GM12878 (cell line): Measurements from ENCODE around the gene LGALS13. TPM values are rescaled to one million over a fixed set of nuclear protein-coding genes. Genes with fewer than 3 reads are reported as not detected.

Experiments used
- ATAC-seq: fragments of 200-7000 bp; cut with Tn5 transposase; 3 replicates; pipeline ENCODE4 v1.9.1; 2020; ENCODE audit warnings: mild to moderate bottlenecking, moderate library complexity
- BruUV-seq: library from RNA; stranded (reverse); fragments of 400-500 nt; replicated peaks from 2 replicates; lab custom pipeline; 2021; lab: Mats Ljungman, UMichigan
- CTCF ChIA-PET: fragments of 300-600 bp; sonication (Branson Sonifier 250); formaldehyde crosslinking; extraction: SDS; loops from one replicate; lab custom pipeline; 2021; ENCODE audit warnings: inconsistent platforms; lab: Yijun Ruan, JAX
- POLR2A ChIA-PET: fragments of 350-600 bp; formaldehyde crosslinking; extraction: SDS; loops from one replicate; lab custom pipeline; 2021; ENCODE audit warnings: inconsistent platforms; lab: Charles Lee
- RAD21 ChIA-PET: fragments of 300-600 bp; sonication (Branson Sonifier 250); formaldehyde crosslinking; loops from one replicate; lab custom pipeline; 2023; ENCODE audit warnings: antibody characterized with exemption; ENCODE audit not compliant: unreplicated experiment; lab: Charles Lee
- SMC1A ChIA-PET: fragments of 300-600 bp; sonication (Branson Sonifier 250); formaldehyde crosslinking; loops from one replicate; lab custom pipeline; 2023; ENCODE audit not compliant: unreplicated experiment, uncharacterized antibody; lab: Charles Lee
- DNase-seq: peaks from one replicate; pipeline ENCODE4 v3.0.0-alpha.2; 2011; ENCODE audit warnings: low read depth, low spot score
- FAIRE-seq: peaks from 3 replicates; lab custom pipeline; 2011; peaks lifted over from hg19 to GRCh38; lab: Jason Lieb, UNC
- H2AFZ ChIP-seq: 2 replicates; pipeline ENCODE4 v1.6.0; 2011; ENCODE audit warnings: low read depth, low read length, control low read depth; ENCODE audit not compliant: control insufficient read depth
- H3K27ac ChIP-seq: 2 replicates; pipeline ENCODE4 v1.5.1; 2011; ENCODE audit warnings: control low read depth; ENCODE audit not compliant: control insufficient read depth, insufficient read depth
- H3K27me3 ChIP-seq, 2 experiments: replicated peaks in 1 of 2; 2 replicates each; pipeline versions ENCODE4 v1.6.0 to v1.6.1; 2011; ENCODE audit warnings: low read length in 1 of 2; ENCODE audit not compliant: control insufficient read depth in 2 of 2, insufficient read depth in 2 of 2
- H3K36me3 ChIP-seq, 2 experiments: 2 replicates each; pipeline ENCODE4 v1.5.1; 2011; ENCODE audit warnings: low read length in 1 of 2; ENCODE audit not compliant: control insufficient read depth in 2 of 2, insufficient read depth in 2 of 2
- H3K4me1 ChIP-seq: 2 replicates; pipeline ENCODE4 v1.6.1; 2011; ENCODE audit warnings: mild to moderate bottlenecking, low read length, moderate library complexity, mixed read lengths; ENCODE audit not compliant: control insufficient read depth, insufficient read depth
- H3K4me2 ChIP-seq: 2 replicates; pipeline ENCODE4 v1.6.0; 2011; ENCODE audit warnings: control low read depth; ENCODE audit not compliant: control insufficient read depth, insufficient read depth
- H3K4me3 ChIP-seq: fragments of 200-600 bp; sonication (generic); 2 replicates; pipeline ENCODE4 v1.5.1; 2016
- H3K79me2 ChIP-seq: 2 replicates; pipeline ENCODE4 v1.6.0; 2011; ENCODE audit warnings: low read length; ENCODE audit not compliant: control insufficient read depth, insufficient read depth
- H3K9ac ChIP-seq: 2 replicates; pipeline ENCODE4 v1.8.0; 2011; ENCODE audit warnings: low read length, control low read depth, mixed read lengths; ENCODE audit not compliant: control insufficient read depth, insufficient read depth
- H3K9me3 ChIP-seq: replicated peaks from 3 replicates; pipeline ENCODE4 v1.5.1; 2011; ENCODE audit warnings: mild to moderate bottlenecking, low read length; ENCODE audit not compliant: control insufficient read depth, insufficient read depth
- H4K20me1 ChIP-seq: 2 replicates; pipeline ENCODE4 v1.6.0; 2011; ENCODE audit not compliant: control insufficient read depth, insufficient read depth
- BHLHE40 ChIP-seq, 2 experiments: fragments of 450-650 bp in 1 of 2; IDR thresholded peaks; 2 replicates each; pipeline ENCODE4 v1.6.1; 2011 to 2017; ENCODE audit warnings: low read depth in 2 of 2, borderline replicate concordance in 1 of 2, improper control_type of control experiment in 1 of 2, low read length in 1 of 2, mild to moderate bottlenecking in 1 of 2
- CBFB ChIP-seq: IDR thresholded peaks from 2 replicates; pipeline ENCODE4 v1.6.1; 2016; ENCODE audit warnings: antibody characterized with exemption, low read depth
- EGR1 ChIP-seq, 2 experiments: IDR thresholded peaks; 1 replicate in 1 of 2; 2 replicates in 1 of 2; pipeline ENCODE4 v1.6.1; 2011 to 2012; ENCODE audit warnings: low read depth in 2 of 2, low read length in 2 of 2, borderline replicate concordance in 1 of 2, mild to moderate bottlenecking in 1 of 2, moderate library complexity in 1 of 2
- HDGF ChIP-seq: fragments of 450-650 bp; IDR thresholded peaks from 2 replicates; pipeline ENCODE4 v1.6.1; 2016; ENCODE audit warnings: antibody characterized with exemption
- IKZF1 ChIP-seq: fragments of 450-650 bp; conservative IDR thresholded peaks from 2 replicates; pipeline ENCODE4 v1.6.1; 2017; ENCODE audit warnings: antibody characterized with exemption, mild to moderate bottlenecking
- IRF4 ChIP-seq: IDR thresholded peaks from 2 replicates; pipeline ENCODE4 v1.6.1; 2011; ENCODE audit warnings: low read depth, low read length
- MEF2A ChIP-seq: IDR thresholded peaks from 2 replicates; pipeline ENCODE4 v1.6.1; 2011; ENCODE audit warnings: low read depth, mild to moderate bottlenecking, low read length, moderate library complexity; ENCODE audit not compliant: insufficient read depth
- MYB ChIP-seq: fragments of 150-350 bp; IDR thresholded peaks from 2 replicates; pipeline ENCODE4 v1.6.1; 2014; ENCODE audit warnings: mild to moderate bottlenecking, low read depth, low read length, borderline replicate concordance
- POLR2AphosphoS5 ChIP-seq: IDR thresholded peaks from 2 replicates; pipeline ENCODE4 v1.6.1; 2011; ENCODE audit warnings: mild to moderate bottlenecking, low read length, inconsistent platforms
- RB1 ChIP-seq: fragments of 450-650 bp; formaldehyde crosslinking; IDR thresholded peaks from 2 replicates; pipeline ENCODE4 v1.6.1; 2017; ENCODE audit warnings: mild to moderate bottlenecking, borderline replicate concordance
- RUNX3 ChIP-seq: IDR thresholded peaks from 2 replicates; pipeline ENCODE4 v1.6.1; 2012; ENCODE audit warnings: low read length, inconsistent platforms
- SIN3A ChIP-seq: IDR thresholded peaks from 2 replicates; pipeline ENCODE4 v1.6.1; 2012; ENCODE audit warnings: low read depth, low read length, improper control_type of control experiment
- SPI1 ChIP-seq: IDR thresholded peaks from 2 replicates; pipeline ENCODE4 v1.6.1; 2011; ENCODE audit warnings: low read depth, mild to moderate bottlenecking, low read length, moderate library complexity, borderline replicate concordance; ENCODE audit not compliant: insufficient read depth
- ZNF687 ChIP-seq: fragments of 450-650 bp; IDR thresholded peaks from 2 replicates; pipeline ENCODE4 v1.6.1; 2017; ENCODE audit warnings: mild to moderate bottlenecking, moderate library complexity
- WGBS: methylation state at CpG from one replicate; pipeline ENCODE4 v1.1.6; 2016; ENCODE audit warnings: low lambda C conversion rate; ENCODE audit not compliant: insufficient replicate concordance, insufficient coverage; ENCODE audit errors: missing lambda C conversion rate; 5-methylcytosine and 5-hydroxymethylcytosine counted together
- in situ Hi-C: fragments of 300-500 bp; cut with MboI; formaldehyde crosslinking; loops from 9 replicates; pipeline ENCODE4 v1.14.3; 2018; ENCODE audit warnings: mixed read lengths
- intact Hi-C: fragments of 100-400 bp; cut with micrococcal nuclease; formaldehyde crosslinking; loops from one replicate; pipeline ENCODE4 v1.14.2; 2022; ENCODE audit not compliant: unreplicated experiment
- polyA plus RNA-seq, 11 experiments: library from polyadenylated mRNA; depleted of rRNA in 4 of 11; unstranded in 6 of 11; stranded (reverse) in 5 of 11; fragments of >200 nt; fragmentation: Nextera tagmentation in 4 of 11; fragmentation: Illumina TruSeq in 1 of 11; extraction: Ambion mirVana in 4 of 11; extraction: Trizol in 1 of 11; gene quantifications; 1 replicate in 1 of 11; 2 replicates in 10 of 11; pipeline versions ENCODE4 v1.2.1 to v1.2.3, GENCODE V29; 2011 to 2016; ENCODE audit warnings: inconsistent platforms in 2 of 11, missing spikeins in 2 of 11, low read depth in 1 of 11
- total RNA-seq, 4 experiments: library from RNA; depleted of rRNA in 3 of 4; stranded (reverse); fragments of >200 nt in 3 of 4; fragmentation: Illumina TruSeq in 1 of 4; extraction: Trizol in 1 of 4; gene quantifications; 2 replicates each; pipeline versions ENCODE4 v1.2.1 to v1.2.3, GENCODE V29; 2013 to 2021

Gene LGALS13
- total and polyA plus RNA-seq, 10 of the 15 experiments (the other 5 are each of a cell fraction or from before 2014, with no cell fraction given): not detected

DNA sequence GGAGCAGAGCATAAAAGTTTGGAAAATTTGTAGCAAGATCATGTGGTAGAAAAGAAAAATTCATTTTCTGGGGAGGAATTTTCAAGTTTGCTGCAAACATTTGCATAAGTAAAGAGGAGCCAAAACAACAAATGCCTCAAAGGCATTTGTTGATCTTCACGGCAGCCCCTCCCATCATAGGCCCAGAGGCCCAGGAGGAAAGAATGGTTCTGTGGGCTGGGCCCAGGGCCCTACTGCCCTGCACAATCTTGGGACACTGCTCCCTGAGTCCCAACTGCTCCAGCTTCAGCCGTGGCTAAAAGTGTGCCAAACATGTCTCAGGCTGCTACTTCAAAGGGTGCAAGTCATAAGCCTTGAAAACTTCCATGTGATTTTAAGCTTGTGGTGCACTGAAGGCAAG lies 11.3 kb downstream of the LGALS13 start:
- FAIRE-seq (no peak), DNase-seq (no peak), ATAC-seq (no peak)
- no TSS peak for BruUV-seq
- no peak for TF ChIP-seq BHLHE40 (IDR thresholded peaks at IDR 0.05; ENCODE audit: borderline replicate concordance in 1 of 2, low read depth in 2 of 2, low read length in 1 of 2)
- TF ChIP-seq RB1: no peak
- TF ChIP-seq RUNX3: no peak
- TF ChIP-seq POLR2AphosphoS5: no peak
- no peak for TF ChIP-seq ZNF687
- no peak for TF ChIP-seq HDGF
- no peak for TF ChIP-seq SPI1
- TF ChIP-seq MYB: no peak
- TF ChIP-seq SIN3A: no peak
- no peak for TF ChIP-seq CBFB
- TF ChIP-seq IRF4: no peak
- no peak for TF ChIP-seq MEF2A
- TF ChIP-seq IKZF1: no peak
- no peak for TF ChIP-seq EGR1 (IDR thresholded peaks at IDR 0.05; ENCODE audit: borderline replicate concordance in 1 of 2, low read depth in 2 of 2, low read length in 2 of 2)
- H3K27ac ChIP-seq: no peak overlapping the region
- H3K4me2 ChIP-seq: no peak overlapping the region
- CTCF ChIA-PET: no interaction called here
- intact Hi-C loops (no loop called here), in situ Hi-C loops (no loop called here)
- no peaks in the 10 kb centered on the region for H3K4me1 ChIP-seq
- WGBS: 0% methylated on average over 2 of the region's 2 CpGs
- H3K79me2 ChIP-seq: no peaks in the 10 kb centered on the region
- no peak overlapping the region for H3K9ac ChIP-seq
- no peaks in the 10 kb centered on the region for H3K27me3 ChIP-seq
- no peaks in the 10 kb centered on the region for H3K9me3 ChIP-seq
- H3K4me3 ChIP-seq: no peak overlapping the region
- RAD21 ChIA-PET: no interaction called here
- H4K20me1 ChIP-seq: no peaks in the 10 kb centered on the region
- no peaks in the 10 kb centered on the region for H3K36me3 ChIP-seq
- SMC1A ChIA-PET: no interaction called here
- POLR2A ChIA-PET: no interaction called here
- H2AFZ ChIP-seq: no peak overlapping the region
